Stimulated activated CD4-positive, alpha-beta T cell treated with anti-CD3 and anti-CD28 coated beads, Interleukin-1b, Interleukin-23, amount 100 ng/mL, for 48 hours (primary cell): ENCODE data around the gene SLC9A3.
"Not testable (repeated sequence)": the region's sequence is repeated elsewhere in the genome, so short reads cannot be mapped to it uniquely, and the experiment has no call there.

Experiments
- DNase-seq: peaks from one replicate; pipeline ENCODE4 v3.0.0-alpha.2; 2020

SLC9A3 gene

DNA sequence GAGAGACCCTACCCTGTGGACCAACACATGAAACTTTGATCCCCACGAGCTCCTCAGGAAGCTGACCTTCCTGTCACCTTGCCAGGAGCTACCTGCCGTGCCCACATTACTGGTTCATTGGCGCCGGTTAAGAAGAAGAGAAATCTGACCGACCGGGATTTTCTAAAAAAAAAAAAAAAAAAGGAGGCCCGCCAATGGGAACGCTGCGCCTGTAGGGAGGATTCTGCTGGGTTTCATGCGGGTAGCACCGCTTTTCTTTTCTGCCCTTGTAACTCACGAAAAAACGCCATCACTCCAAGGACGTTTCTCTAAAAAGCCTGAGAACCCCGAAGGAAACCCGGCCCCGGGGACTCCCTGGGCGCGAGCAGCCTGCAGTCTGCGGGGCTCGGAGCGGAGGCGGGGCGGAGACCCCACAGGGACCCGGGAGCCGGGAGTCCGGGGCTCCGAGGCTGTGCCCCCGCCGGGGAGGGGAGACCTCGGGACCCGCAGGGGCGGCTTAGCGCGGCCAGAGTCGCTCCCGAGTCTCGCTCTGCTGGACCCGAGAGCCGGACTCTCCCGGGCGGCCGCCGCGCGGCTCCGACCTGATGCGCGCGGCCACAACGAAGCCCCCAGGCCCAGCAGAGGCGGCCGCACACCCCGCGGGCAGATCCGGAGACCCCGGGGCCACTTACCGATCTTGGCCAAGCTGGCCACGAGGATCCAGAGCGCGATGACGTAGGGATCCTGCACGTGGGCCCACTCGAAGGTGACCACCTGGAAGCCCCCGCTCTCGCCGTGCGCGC, 617 bp downstream of the SLC9A3 start:
- DNase-seq, result no peak

DNA sequence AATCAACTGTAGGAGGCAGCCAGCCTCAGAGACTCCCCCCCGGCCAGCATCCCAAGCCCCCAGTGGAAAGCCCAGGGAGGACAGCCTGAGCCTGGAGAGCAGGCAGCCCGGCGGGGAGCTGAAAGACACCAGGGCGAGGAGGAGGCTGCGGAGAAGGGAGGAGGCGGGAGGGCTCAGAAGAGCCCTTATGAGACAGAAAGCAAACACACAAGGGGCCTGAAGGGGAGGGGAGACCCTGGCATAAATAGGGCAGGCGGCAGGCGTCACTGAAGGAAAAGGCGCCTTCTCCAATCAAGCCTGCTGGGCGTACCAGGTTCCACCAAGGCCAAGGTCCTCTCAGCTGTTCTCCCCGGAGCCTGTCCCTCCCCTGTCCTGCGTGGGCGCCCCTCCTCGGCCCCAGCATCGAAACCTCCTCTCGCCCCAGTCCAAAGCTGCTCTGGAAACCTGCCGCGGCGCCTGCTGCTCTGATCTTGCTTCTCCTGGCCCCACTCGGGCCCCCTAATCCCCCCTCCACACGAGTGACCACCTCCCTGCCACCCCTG, 1.3 kb downstream of the SLC9A3 start:
- no peak for DNase-seq

DNA sequence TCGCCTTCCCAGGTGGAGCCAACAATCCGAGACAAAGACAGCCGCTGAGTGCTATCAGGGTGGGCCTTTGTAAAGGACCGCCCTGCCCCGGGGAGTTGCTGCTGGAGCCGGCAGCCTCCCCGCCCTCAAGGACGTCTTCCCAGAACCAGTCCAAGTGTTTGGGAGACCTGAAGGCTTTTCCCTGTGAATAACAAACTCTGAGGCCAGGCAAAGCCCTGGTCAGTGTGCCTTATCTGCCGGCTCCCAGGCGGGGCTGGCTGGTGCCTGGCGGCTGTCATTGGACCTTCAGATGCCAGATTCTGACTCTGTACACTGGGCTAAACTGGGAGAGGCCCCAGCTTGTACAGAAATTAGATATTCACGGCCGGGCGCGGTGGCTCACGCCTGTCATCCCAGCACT, 2.1 kb downstream of the SLC9A3 start:
- DNase-seq, result no peak

DNA sequence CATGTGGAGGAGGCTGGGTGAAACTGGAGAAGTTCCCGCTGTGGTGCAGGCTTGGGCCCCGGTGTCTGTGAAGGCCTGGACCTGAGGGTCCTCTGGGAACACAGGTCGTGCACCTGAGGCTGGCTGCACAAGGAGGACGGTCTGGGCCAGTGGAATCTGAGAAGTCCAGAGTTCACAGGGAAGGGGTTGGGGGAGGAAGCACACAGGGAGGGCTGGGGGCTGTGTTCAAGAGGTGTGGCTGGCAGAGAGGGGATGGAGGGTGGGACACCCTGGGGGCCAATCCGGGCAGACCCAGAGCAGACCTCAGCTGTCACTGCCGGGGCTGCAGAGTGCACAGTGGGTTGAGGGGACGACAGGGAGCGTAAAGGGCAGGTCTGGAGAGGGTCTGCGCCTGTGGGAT, 2.6 kb downstream of the SLC9A3 start:
- DNase-seq, result no peak

DNA sequence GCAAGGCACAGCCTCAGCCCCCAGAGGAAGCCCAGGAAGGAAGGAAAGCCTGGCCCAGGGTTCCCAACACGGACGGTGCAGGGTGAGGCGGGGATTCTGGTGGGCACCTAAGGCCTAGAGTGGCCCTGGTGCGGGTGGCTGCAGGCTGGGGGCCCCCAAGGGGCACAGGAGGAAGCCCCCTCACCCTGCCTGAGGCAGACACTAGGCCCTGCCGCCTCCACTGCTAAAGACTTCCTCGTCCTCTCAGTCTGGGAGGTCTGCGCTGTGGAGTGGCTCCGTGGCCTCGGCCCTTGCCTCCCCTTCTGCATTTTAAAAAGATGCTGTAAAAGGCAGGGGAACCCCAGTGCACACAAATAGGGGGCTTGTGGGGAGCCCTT, 3.4 kb downstream of the SLC9A3 start:
- no peak for DNase-seq

DNA sequence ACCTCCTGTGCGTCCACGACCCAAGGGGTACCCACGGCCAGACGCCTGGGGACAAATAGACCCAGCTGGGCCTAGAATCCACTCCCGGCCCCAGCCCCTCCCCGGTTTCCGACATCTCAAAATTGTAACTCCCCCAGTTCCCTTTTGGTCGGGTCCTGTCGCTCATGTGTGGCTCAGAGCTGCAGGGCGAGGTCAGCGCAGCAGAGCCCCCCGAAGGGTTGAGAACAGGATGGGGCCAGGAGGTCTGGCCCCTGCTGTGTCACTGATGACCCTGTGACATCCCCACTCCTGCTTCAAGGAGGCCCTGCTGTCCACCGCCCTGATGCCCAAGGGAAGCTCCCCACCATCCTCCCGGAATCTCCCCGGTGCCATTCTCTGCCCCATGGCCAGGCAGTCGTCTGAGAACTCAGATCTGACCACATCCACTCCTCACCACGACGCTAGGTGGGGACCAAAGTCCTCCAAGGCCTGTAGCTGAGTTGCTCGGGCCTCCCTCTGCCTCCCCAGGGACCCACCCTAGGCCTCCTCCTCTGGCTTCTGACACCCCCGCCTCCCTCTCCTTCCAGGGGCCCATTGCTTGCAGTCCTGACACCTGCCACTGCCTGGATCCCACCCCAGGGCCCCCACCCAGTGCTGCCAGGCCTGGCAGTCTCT, 3.9 kb downstream of the SLC9A3 start:
- no peak for DNase-seq

DNA sequence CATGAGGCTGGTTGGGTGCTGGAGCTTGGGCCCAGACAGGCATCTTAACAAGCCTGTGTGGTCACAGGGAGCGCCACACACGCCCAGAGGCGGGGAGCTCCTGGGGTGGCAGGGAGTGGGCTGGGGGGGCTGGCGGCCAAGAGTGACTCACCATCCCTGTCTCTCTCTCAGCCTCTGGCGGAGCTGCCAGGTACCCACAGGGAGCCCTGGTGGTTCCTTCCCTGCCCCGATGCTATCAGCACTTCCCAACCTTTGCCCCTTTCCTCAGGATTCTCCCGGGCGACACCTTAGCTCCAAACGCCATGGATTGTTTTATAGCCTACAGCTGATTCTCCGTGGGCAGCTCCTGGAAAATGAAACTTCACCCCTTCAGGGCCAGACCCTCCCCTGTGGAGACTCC, 5.5 kb downstream of the SLC9A3 start:
- no peak for DNase-seq

DNA sequence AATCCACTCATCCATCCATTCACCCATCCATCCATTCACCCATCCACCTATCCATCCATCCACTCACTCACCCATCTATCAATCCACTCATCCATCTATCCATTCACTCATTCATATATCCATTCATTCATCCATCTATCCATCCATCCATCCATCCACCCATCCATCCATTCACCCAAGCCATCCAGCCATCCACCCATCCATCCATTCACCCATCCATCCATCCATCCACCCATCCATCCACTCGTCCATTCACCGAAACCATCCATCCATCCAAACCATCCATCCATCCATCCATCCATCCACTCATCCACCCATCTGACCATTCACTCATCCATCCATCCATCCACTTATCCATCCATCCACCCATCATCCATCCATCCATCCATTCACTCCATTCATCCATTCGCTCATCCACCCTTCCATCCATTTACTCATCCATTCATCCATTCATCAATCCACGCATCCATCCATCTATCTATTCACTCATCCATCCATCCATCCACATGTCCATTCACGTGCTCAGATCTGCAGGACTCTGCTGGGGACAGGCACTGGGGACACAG, 6.6 kb downstream of the SLC9A3 start:
- no peak for DNase-seq

DNA sequence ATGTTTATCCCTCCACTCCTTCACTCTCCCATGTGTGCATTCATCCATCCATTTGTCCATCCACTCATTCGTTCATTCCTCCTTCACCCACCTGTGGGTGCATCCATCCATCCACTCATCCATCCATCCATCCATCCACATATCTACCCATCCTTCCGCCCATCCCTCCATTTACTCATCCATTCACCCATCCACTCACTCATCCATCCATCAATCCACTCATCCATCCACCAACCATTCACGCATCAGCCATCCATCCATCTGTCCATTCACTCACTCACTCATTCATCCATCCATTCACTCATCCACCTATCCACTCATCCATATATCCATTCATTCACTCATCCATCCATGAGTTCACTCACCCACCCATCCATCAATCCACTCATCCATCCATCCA, 7.3 kb downstream of the SLC9A3 start:
- DNase-seq, result no peak

DNA sequence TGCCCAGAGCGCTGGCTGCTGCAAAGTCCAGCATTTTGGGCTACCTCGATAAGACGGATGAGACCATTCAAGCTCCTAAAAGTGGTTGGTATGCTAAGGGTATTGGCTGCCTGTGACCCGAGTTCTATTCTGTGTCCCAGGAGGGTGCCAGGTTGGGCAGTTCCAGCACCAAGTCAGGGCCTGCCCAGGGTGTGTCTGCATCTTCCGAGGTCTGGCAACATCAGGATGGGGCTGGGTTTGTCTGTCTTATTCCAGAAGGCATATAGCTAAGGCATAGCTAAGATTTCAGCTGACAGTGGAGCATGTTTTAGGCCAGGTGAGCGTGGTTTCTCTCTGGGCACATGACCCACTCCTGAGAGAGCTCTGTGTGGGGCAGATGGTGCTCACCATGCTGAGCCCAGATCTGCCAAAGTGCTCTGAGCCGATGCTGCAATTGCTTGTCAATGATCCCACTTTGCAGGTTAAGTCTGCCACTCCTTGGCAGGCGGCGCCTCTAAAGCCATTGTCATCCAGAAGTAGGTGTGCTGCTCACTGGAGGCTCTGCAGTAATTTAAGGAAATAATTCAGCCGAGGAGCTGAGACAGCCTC, 7.8 kb downstream of the SLC9A3 start:
- DNase-seq, result no peak

DNA sequence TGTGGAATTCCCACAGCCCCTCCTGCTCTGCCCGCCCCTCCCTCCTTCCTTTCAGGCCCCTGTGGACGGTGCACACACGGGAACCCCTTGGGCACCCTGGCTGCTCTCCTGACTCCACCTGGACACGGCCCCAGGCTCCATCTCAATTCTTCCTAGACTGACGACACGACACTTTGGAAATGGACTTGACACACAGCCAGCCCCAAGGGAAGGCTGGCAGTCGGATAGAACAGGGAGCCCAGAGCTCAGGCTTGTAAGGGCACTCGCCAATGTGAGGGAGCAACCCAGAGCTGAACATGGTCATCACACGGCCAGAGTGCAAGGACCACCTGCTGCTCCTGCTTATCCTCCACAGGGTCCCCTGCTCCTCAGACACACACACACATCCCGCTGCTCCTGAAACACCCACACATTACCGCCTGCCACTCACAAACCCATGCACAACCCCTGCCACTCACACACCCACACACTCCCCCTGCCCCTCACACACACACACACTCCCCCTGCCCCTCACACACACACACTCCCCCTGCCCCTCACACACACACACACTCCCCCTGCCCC, 8.9 kb downstream of the SLC9A3 start:
- no peak for DNase-seq

DNA sequence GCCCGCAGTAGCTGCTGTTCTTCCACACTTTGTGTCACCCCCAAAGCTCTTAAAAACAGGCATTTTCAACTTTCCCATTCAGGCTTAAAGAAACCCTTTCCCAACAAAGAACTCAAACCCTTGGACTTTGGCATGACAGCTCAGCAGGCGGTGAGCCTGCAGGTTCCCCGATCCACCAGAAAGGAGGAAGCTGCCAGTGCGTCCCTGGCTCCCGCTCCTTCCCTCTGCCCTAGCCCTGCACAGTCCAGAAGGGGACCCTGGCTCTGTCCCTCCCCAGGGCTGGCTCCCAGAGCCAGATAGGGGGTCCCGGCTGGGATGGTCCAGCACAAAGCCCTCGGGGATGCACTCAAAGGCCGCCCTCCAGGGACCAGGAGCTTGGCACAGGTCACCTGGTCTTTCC, 9.6 kb downstream of the SLC9A3 start:
- no peak for DNase-seq

DNA sequence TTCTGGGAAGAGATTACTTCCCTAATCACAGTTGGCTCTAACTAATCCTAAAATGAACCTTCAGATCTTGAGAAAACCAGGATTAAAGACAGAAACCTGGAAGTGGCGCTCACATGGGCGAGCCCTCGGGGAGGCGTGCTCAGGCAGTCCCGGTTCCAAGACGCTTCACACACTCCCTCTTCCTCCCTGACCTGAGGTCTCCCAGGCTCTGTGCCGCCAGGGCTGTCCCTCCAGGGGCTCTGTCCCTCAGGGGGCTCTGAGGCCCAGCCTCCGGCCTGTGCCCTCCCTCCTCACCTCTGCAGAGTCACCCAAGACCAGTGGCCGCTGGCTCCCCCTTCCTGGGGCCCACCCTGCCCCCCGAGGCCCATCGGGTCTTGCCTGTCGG, 10.2 kb downstream of the SLC9A3 start:
- no peak for DNase-seq

DNA sequence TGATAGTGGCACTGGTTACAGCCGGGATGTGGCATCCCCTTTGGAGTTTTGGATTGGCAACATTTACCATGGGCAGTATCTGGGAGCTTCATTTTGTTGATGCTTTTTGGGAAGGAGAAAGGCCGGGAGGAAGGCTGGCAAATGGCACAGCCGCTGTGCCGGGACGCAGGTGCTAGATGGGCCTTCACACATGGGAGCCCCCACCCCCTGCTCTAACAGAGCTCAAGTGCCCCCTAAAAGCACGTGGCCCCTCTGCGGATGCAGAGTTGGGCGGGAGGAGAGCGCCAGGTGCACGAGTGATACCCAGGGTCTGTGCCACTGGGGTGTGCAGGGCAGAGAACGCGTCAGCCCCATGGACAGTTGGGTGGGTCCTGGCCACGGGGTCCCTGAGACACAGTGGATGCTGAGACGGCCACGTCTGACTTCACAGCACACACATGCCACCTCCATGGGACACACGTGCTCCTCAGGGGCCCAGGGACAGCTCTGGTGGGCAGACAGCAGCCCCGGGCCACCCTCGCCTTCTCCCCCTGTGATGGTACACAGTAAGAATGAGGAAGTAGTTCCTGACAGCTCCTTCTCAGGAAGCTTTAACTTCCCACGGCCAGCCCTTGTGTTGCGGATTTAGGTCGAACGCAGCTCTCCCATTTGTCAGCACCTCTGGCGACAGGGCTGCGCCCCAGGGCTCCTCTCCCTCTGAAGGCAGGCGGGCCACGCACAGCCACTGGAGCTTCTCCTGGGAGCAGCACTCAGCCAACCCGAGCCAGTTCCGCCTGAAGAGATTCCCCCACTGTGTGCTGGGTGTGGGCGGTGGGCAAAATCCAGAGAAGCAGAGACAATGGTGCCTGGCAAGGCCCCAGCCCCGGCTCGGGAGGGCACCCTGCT, 10.8 kb downstream of the SLC9A3 start:
- no peak for DNase-seq

DNA sequence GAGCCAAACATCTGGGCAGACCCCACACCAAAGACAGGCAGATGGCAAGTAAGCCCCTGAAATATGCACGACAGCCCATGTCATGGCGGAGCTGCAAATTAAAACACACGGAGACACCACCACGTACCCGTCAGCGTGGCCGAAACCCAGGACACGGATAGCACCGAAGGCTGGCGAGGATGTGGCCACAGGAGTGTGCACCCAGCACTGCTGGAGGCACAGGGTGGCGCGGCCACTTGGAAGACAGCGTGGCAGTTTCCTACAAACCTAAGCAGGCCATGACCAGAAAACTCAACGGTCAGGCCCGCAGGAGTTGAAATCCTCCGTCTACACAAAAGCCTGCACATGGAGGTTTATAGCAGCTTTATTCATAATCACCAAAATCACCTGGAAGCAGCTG, 12.8 kb downstream of the SLC9A3 start:
- no peak for DNase-seq

DNA sequence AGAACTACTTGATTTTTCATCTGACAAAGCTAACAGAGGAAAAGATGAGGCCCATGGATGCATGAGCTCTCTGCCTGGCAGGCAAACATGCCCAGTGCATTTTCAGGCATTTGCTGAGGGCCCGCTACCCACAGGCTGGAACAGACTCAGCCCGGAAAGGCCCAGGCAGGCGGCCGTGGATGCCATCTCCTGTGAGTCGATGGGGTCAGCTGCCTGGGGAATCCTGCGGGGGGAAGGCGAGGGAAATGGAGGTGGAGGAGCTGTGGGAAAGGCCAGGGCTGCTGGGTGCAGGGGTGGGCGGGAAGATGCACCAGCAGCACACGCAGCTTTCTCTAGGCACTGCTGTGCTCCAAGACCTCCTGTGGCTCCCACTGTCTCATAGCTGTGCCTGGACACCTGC, 13.7 kb downstream of the SLC9A3 start:
- DNase-seq, result no peak

DNA sequence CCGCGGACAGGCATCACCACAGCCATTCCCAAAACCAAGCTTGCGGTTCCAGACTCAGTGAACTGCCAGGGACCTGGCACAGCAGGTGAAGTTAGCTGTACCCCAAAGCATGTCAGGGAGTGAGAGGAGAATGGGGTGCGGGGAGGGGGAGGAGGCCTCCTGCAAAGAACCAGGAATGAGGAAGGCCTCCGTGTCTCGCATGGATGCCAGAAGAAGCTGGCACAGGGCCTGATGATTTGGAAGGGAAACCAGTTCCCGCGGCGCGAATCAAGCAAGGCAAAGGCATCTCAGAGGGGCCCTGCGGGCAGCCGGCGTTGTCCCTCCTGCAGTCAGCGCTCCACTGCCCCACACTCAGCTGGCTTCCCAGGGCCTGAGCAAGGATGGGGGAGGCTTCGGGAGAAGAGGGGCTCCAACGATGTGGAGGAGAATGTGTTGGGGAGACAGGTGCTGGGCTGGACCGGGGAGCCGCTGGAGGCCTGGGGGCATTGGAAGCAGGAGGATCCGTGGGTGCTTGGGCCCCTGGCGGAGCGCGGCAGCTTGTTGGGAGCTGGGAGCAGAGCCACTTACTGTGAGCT, 14.6 kb downstream of the SLC9A3 start:
- DNase-seq, result no peak

DNA sequence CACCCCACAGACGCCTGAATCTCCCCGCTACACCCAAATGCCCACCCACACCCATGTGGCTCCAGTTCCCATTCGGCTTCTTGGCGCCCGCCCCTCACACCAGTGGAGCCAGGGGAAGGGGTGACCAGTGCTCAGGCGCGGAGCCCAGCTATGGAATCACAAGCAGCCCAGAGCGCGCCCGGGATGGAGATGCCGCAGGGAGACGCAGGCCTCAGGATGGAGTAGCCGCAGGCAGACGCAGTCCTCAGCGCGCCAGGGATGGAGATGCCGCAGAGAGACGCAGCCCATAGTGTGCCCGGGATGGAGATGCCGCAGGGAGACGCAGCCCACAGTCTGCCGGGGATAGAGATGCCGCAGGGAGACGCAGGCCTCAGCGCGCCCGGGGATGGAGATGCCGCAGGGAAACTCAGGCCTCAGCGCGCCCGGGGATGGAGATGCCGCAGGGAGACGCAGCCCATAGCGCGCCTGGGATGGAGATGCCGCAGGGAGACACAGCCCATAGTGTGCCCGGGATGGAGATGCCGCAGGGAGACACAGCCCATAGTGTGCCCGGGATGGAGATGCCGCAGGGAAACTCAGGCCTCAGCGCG, 16.2 kb downstream of the SLC9A3 start:
- not testable (repeated sequence) for DNase-seq

DNA sequence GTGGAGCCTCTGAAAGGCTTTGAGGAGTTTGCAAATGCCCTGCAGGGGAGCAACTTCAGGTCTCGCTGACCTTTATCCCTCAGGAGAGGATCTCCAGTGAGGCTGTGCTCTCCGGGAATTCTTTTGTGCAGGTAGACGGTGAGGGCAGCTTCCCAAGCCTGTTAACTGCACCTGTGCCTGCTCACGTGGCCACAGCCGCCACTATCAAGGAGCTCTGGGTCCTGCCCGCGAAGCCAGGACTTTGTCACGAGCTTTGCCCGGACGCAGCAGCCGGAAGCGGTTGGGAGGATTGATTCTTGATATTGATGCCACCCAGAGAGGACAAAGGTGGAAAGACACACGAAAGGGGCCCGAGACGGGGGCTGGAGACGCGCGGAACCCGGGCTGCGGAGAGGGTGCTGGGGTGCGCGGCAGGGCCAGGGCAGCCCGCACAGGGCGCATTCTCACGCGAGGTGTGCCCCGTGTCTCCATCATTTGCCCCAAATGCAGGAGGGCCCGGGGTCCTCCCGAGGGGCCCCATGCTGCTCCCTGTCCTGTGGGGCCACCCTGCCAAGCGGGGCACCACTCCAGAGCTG, 18.2 kb downstream of the SLC9A3 start:
- DNase-seq, result no peak

DNA sequence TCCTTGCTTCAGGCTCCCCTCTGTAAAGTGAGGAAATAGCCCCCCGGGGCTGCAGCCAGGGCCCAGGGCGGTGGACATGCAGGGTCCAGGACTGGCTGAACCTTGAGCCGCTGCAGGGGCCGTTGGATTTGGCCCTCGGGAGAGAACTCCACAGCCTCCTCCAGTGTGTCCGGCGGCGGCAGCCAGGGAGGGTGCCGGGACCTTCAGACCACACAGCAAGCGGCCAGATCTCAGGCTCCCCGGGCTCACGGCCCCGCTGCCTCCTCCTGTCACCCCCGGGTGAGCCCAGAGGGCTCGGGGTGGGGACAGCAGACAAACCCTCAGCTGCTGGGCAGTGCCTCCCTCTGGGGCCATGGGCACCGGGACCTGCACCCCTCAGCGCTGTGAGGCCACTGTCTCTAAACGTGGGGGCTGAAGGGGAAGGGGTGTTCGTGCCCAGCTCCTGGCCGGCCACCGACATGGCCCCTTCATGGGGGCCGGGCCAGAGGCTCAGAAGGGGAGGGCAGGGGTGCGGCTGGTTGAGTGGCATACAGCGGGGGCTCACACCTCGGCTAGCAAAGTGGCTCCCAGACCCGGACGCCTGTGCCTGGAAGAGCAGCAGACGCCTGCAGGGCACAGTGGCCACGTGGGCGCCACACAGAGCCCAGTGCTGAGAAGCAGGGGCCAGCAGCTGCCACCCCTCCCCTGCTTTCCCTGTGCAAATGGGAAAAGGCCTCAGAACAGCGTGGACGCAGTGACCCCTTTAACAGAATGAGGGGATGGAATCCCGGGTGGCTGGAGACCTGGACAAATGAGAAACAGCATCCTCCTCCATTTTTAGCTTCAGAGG, 19.7 kb downstream of the SLC9A3 start:
- DNase-seq, result no peak
